ENCODE measurements around the gene ATP4B. TPM values are rescaled to one million over a fixed set of nuclear protein-coding genes. Genes with fewer than 3 reads are reported as not detected.

Gene ATP4B
- polyA plus RNA-seq, 1 of the 3 experiments (the other 2 are of a cell fraction): not detected

DNA sequence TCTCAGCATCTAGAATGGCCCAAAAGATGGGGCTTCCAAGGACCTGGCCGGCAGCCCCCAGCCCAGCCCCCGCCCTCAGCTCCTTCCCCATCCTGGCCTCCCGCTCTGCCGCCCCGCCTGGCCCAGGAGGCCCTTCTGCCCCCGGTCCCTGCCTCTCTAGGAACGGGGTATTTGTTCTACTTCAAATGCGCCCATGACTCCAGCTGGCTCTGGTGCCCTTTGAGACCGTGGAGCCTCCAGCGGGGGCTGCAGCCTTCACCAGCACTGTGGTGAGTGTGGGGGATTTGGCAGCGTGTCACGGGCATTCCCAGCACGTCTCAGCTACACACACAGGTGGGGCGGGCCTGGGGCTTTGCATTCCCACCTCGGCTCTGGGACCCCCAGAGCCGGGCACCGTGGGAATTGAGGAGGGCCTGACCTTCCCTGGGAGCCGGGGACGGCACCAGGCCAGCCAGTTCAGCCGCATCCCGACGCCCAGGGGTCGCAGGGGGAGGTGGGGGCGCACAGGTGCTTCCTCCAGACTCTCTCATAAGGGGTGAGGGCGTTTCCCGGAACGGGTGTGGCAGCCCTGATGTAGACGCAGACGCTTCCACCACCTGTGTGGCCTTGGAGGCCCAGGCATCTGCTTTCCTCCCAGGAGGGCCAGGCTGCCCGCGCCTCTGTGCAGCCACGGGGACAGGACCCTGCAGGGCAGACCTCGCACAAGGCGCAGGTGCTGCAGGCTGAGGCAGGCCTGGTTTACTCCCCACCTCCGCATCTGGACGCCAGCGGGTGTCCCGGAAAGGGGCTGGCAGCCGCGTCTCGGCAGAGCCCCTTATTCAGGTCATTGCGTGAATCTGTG, 947 bp downstream of the ATP4B start:
- ChIA-PET POLR2A (no interaction called here), CTCF (interaction anchor here (1.0 kb wide), 1 partner anchor 68 kb away, joined by 4 read pairs; no protein-coding TSS in a partner anchor)
- H3K4me3 ChIP-seq (ENCODE audit: low read depth in 2 of 2, low read length in 1 of 2): no peak overlapping the region
- WGBS (ENCODE audit: low lambda C conversion rate): 84% methylated on average over 23 of the region's 42 CpGs
- no peaks in the 10 kb centered on the region for H3F3A ChIP-seq (replicated peaks; ENCODE audit: insufficient read depth)
- H3K4me1 ChIP-seq (ENCODE audit: control insufficient read depth in 1 of 2, insufficient read depth in 2 of 2, low read depth in 1 of 2, low read length in 1 of 2): peaks cover 0 to 7% of the 10 kb centered on the region in 2 experiments; a peak in 1 of 4 replicates
- H3K27me3 ChIP-seq (ENCODE audit: insufficient read depth): no peaks in the 10 kb centered on the region
- H3K9me3 ChIP-seq: peaks cover 14% of the 10 kb centered on the region; the same call in 1 of the 2 replicates
- no peaks in the 10 kb centered on the region for H3K9me2 ChIP-seq
- no peaks in the 10 kb centered on the region for H3K79me2 ChIP-seq (ENCODE audit: insufficient read depth)
- no peak for TF ChIP-seq NFIC (IDR thresholded peaks at IDR 0.05; ENCODE audit: borderline replicate concordance)
- H3K36me3 ChIP-seq (replicated peaks in 1 of 2; ENCODE audit: control insufficient read depth in 1 of 2, insufficient read depth in 2 of 2, low read length in 1 of 2): no peaks in the 10 kb centered on the region
- no peak overlapping the region for H2AFZ ChIP-seq (ENCODE audit: low read depth)
- no peak overlapping the region for H3K4me2 ChIP-seq
- no peaks in the 10 kb centered on the region for H4K20me1 ChIP-seq (ENCODE audit: insufficient read depth)
- no peak overlapping the region for H3K27ac ChIP-seq (ENCODE audit: low read depth in 2 of 2, low read length in 1 of 2)
- DNase-seq: no peak
- no peak overlapping the region for H3K9ac ChIP-seq

GRCh38 chr13:113656003-113656588, 1.9 kb downstream of the ATP4B start:
- no peaks in the 10 kb centered on the region for H3K79me2 ChIP-seq (ENCODE audit: insufficient read depth)
- H3K36me3 ChIP-seq (replicated peaks in 1 of 2; ENCODE audit: control insufficient read depth in 1 of 2, insufficient read depth in 2 of 2, low read length in 1 of 2): no peaks in the 10 kb centered on the region
- no peaks in the 10 kb centered on the region for H3F3A ChIP-seq (replicated peaks; ENCODE audit: insufficient read depth)
- no peak overlapping the region for H3K4me2 ChIP-seq
- no peak for TF ChIP-seq TAF1 (IDR thresholded peaks at IDR 0.05; ENCODE audit: borderline replicate concordance, low read depth, low read length)
- no peak for TF ChIP-seq CHD2 (IDR thresholded peaks at IDR 0.05; ENCODE audit: low read length, partially characterized antibody)
- TF ChIP-seq FOXJ3 (CRISPR knock-in tag; IDR thresholded peaks at IDR 0.05): no peak
- TF ChIP-seq FOXM1 (IDR thresholded peaks at IDR 0.05; ENCODE audit: low read depth): no peak
- TF ChIP-seq YY1 (IDR thresholded peaks at IDR 0.05; ENCODE audit: low read depth): no peak
- TF ChIP-seq EZH2phosphoT487 (IDR thresholded peaks at IDR 0.05; ENCODE audit: borderline replicate concordance, low read depth): no peak
- no peak for TF ChIP-seq RFX5 (IDR thresholded peaks at IDR 0.05; ENCODE audit: low read length)
- no peak for TF ChIP-seq REST (IDR thresholded peaks at IDR 0.05; ENCODE audit: low read depth, low read length)
- no peak for TF ChIP-seq GABPA (IDR thresholded peaks at IDR 0.05; ENCODE audit: low read depth)
- TF ChIP-seq MEF2A (IDR thresholded peaks at IDR 0.05; ENCODE audit: borderline replicate concordance, low read depth): no peak
- TF ChIP-seq USF2 (IDR thresholded peaks at IDR 0.05; ENCODE audit: borderline replicate concordance, low read depth, low read length): no peak
- TF ChIP-seq SMC3 (IDR thresholded peaks at IDR 0.05; ENCODE audit: low read depth, low read length): no peak
- TF ChIP-seq TCF12 (IDR thresholded peaks at IDR 0.05): no peak
- no peak for TF ChIP-seq GATA2 (CRISPR knock-in tag; IDR thresholded peaks at IDR 0.05)
- TF ChIP-seq USF1 (IDR thresholded peaks at IDR 0.05; ENCODE audit: borderline replicate concordance, low read depth): no peak
- TF ChIP-seq, protein P1, sequence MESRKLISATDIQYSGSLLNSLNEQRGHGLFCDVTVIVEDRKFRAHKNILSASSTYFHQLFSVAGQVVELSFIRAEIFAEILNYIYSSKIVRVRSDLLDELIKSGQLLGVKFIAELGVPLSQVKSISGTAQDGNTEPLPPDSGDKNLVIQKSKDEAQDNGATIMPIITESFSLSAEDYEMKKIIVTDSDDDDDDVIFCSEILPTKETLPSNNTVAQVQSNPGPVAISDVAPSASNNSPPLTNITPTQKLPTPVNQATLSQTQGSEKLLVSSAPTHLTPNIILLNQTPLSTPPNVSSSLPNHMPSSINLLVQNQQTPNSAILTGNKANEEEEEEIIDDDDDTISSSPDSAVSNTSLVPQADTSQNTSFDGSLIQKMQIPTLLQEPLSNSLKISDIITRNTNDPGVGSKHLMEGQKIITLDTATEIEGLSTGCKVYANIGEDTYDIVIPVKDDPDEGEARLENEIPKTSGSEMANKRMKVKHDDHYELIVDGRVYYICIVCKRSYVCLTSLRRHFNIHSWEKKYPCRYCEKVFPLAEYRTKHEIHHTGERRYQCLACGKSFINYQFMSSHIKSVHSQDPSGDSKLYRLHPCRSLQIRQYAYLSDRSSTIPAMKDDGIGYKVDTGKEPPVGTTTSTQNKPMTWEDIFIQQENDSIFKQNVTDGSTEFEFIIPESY (IDR thresholded peaks at IDR 0.05; ENCODE audit: borderline replicate concordance, low read depth): no peak
- no peak overlapping the region for H2AFZ ChIP-seq (ENCODE audit: low read depth)
- peaks cover 4% of the 10 kb centered on the region; the same call in 1 of the 2 replicates for H3K9me3 ChIP-seq
- 83% methylated on average over 13 of the region's 25 CpGs for WGBS (ENCODE audit: low lambda C conversion rate)
- H3K27me3 ChIP-seq (ENCODE audit: insufficient read depth): no peaks in the 10 kb centered on the region
- no peak for DNase-seq
- no peaks in the 10 kb centered on the region for H3K9me2 ChIP-seq
- ChIA-PET CTCF (interaction anchor here (0.7 to 1.0 kb wide), 2 partner anchors 68 to 69 kb away, joined by 4 read pairs; no protein-coding TSS in a partner anchor), POLR2A (no interaction called here)
- H3K4me1 ChIP-seq (ENCODE audit: control insufficient read depth in 1 of 2, insufficient read depth in 2 of 2, low read depth in 1 of 2, low read length in 1 of 2): peaks cover 0 to 7% of the 10 kb centered on the region in 2 experiments; a peak in 1 of 4 replicates
- H3K9ac ChIP-seq: no peak overlapping the region
- no peak overlapping the region for H3K27ac ChIP-seq (ENCODE audit: low read depth in 2 of 2, low read length in 1 of 2)
- H4K20me1 ChIP-seq (ENCODE audit: insufficient read depth): no peaks in the 10 kb centered on the region
- H3K4me3 ChIP-seq (ENCODE audit: low read depth in 2 of 2, low read length in 1 of 2): no peak overlapping the region
